B cell (primary cell): ENCODE measurements around the gene NUDT3.

Source experiments
- CTCF ChIP-seq: fragments of 200-600 bp; IDR thresholded peaks from one replicate; pipeline ENCODE4 v1.8.0; 2022; ENCODE audit warnings: antibody characterized with exemption, mild to moderate bottlenecking
- EZH2 ChIP-seq: IDR thresholded peaks from 2 replicates; pipeline ENCODE4 v1.6.1; 2012; ENCODE audit warnings: borderline replicate concordance, low read depth, mild to moderate bottlenecking, moderate library complexity, low read length; ENCODE audit not compliant: insufficient read depth, poor library complexity, severe bottlenecking

GRCh38 chr6:34276881-34277762, 115.3 kb downstream of the NUDT3 start:
- no peak for TF ChIP-seq CTCF
- no peak for TF ChIP-seq EZH2
